COR-L47 (cell line): Measurements from ENCODE around the gene WIZ.

Experiments used
- DNase-seq: peaks from one replicate; lab custom pipeline; 2025; lab: John Stamatoyannopoulos, UW

WIZ gene

GRCh38 chr19:15374105-15374651, 75.6 kb downstream of the WIZ start:
- DNase-seq: no peak

GRCh38 chr19:15373644-15374043, 76.1 kb downstream of the WIZ start:
- no peak for DNase-seq

DNA sequence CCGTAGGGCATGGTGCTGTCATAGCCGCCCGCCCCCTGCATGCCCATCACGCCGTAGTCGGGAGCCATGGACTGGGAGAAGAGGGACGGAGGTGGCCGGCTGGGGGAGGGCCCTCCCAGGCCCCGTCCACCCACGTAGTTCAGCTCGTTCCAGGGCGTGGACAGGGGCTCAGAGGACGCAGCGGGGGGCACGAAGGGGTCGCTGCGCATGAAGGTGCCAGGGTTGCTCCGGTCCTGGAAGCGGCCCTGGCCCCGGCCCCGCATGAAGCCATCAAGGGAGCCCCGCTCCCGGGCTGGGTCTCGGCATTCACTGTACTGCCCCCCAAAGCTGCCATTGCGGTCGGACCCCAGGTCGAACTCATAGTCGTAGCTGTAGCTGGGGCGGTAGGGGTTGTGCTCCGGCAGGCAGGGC, 76.9 kb downstream of the WIZ start:
- DNase-seq: no peak

DNA sequence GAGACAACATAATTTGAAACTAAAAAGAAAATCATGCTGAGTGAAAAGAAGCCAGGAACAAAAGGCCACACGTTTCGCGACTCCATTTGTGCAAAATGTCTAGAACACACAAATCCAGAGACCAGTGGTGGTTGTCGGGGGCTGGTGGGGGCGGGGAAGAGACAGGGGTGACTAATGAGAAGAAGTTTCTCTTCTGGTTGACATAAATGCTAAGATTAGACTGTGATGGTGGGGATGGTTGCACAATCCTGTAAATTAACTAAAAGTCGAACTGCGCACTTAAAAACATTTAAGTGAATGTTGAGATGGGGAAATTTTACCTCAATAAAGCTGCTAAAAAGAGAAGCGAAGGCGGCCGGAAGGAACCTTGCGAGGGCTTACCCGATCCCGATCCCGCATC, 77.3 kb downstream of the WIZ start:
- no peak for DNase-seq

DNA sequence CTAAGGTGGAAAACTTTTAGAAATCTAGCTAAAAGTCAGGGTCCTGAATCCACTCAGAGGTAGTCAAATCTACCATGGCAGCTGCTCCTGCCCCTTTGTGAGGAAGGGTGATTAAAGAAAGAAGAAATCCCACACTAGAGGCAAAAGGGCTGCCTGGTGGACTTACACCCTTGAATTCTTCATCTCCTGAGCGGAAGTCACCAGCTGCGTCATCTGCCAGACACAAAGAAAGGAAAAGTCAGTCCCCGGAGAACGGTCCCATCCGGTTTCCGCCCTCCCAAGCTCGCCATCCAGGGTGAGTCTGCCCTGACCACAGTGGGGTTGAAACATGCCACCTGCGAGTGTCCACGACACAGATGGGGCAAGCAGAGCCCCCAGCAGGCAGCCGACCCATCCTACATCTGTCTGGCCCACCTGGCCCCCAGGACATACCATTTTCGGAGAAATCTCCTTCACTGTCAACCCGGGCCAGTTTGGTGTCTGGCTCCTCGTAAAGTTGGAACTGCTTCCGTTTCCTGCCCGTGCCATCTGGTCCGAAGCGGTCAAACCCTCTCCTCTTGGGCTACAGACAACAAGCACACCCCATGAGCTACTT, 77.9 kb downstream of the WIZ start:
- DNase-seq: no peak

DNA sequence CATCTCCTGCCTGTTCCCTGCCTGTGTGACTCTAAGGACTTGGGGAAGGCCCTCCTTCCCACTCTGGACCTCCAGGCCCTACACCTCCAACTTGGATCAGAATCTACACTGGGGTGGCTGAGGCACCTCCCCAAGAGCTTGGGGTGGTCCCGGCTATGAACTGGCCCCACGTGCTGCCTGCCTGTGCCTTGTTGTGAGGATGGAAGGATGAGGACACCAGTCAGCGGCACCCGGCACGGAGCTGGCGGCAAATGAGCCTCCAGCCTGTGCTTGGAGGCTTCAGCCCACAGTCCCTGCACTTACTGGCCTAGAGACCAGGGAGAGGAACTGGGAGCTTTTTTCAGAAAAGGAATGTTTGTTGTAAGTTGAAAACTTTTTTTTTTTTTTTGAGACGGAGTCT, 78.6 kb downstream of the WIZ start:
- no peak for DNase-seq
